Measurements from ENCODE around the gene FAM120C.

GRCh38 chrX:54044877-54045338 lies 138.1 kb downstream of the FAM120C start:
- TF ChIP-seq POLR2A (IDR thresholded peaks at IDR 0.05) (no peak), CTCF (IDR thresholded peaks at IDR 0.05) (no peak), EP300 (IDR thresholded peaks at IDR 0.05) (no peak)
